ENCODE data around the gene SOX10. TPM values are rescaled to one million over a fixed set of nuclear protein-coding genes. Genes with fewer than 3 reads are reported as not detected.
A peak's percentile ranks its signal among the peaks of the same experiment; 100 is the strongest.

SOX10 gene
- total and polyA plus RNA-seq, 2 of the 13 experiments (the other 11 are each of a cell fraction or from before 2014, with no cell fraction given), result not detected

- in situ Hi-C loops (cut with HindIII; ENCODE audit: extremely low pct_ligation_motif_present, low pct_unique_long_range_greater_than_20kb), result no loop called here
- WGBS (ENCODE audit: low lambda C conversion rate), result 49% methylated on average over 15 of the region's 19 CpGs
- BruUV-seq (replicated peaks), result no TSS peak
- TF ChIP-seq TARDBP (CRISPR knock-in tag; IDR thresholded peaks at IDR 0.05), result no peak
- no peak for TF ChIP-seq FOXC1 (CRISPR knock-in tag; IDR thresholded peaks at IDR 0.05; ENCODE audit: borderline replicate concordance)
- no peak for TF ChIP-seq ARNTL (CRISPR knock-in tag; IDR thresholded peaks at IDR 0.05)
- no peak for TF ChIP-seq SETDB1 (CRISPR knock-in tag; IDR thresholded peaks at IDR 0.05; ENCODE audit: borderline replicate concordance)
- no peak for TF ChIP-seq PHF8 (CRISPR knock-in tag; IDR thresholded peaks at IDR 0.05)
- TF ChIP-seq MAFG (CRISPR knock-in tag; IDR thresholded peaks at IDR 0.05), result no peak
- TF ChIP-seq EHMT2 (IDR thresholded peaks at IDR 0.05; ENCODE audit: borderline replicate concordance, low read depth, low read length), result no peak
- TF ChIP-seq FUBP1 (CRISPR knock-in tag; IDR thresholded peaks at IDR 0.05; ENCODE audit: borderline replicate concordance), result no peak
- TF ChIP-seq PPARG (CRISPR knock-in tag; conservative IDR thresholded peaks at IDR 0.05), result no peak
- peak; percentile 63; the same call in 1 of the 2 replicates for TF ChIP-seq KLF6 (CRISPR knock-in tag; IDR thresholded peaks at IDR 0.05)
- TF ChIP-seq HIC2 (CRISPR knock-in tag; IDR thresholded peaks at IDR 0.05; ENCODE audit: low read depth), result no peak
- no peak for TF ChIP-seq FOXK1 (CRISPR knock-in tag; IDR thresholded peaks at IDR 0.05; ENCODE audit: borderline replicate concordance, low read depth)
- TF ChIP-seq IRF2 (CRISPR knock-in tag; IDR thresholded peaks at IDR 0.05), result 0 out of 2 replicates have a peak, but pooled peaks have one; percentile 42
- TF ChIP-seq RBAK (CRISPR knock-in tag; IDR thresholded peaks at IDR 0.05), result no peak
- TF ChIP-seq PATZ1 (CRISPR knock-in tag; IDR thresholded peaks at IDR 0.05), result peak; percentile 83
- TF ChIP-seq RXRB (CRISPR knock-in tag; IDR thresholded peaks at IDR 0.05; ENCODE audit: borderline replicate concordance), result peak; percentile 54; the same call in 1 of the 2 replicates
- peak; percentile 89 for TF ChIP-seq CEBPB (IDR thresholded peaks at IDR 0.05; ENCODE audit: borderline replicate concordance, low read depth, low read length)
- peak; percentile 24 for TF ChIP-seq YY1 (IDR thresholded peaks at IDR 0.05; ENCODE audit: insufficient read depth, insufficient replicate concordance, low read depth, low read length)
- 0 out of 2 replicates have a peak, but pooled peaks have one; percentile 27 for TF ChIP-seq MED1 (CRISPR knock-in tag; IDR thresholded peaks at IDR 0.05)
These were observed 48.5 kb upstream of the SOX10 start for GRCh38 chr22:38032681-38033521.

More at GRCh38 chr22:38032681-38033521, 48.5 kb upstream of the SOX10 start:
- no peak for FAIRE-seq
- POLR2A ChIA-PET, result no interaction called here
- Histone ChIP-seq H3K79me2 (ENCODE audit: insufficient read depth, low read length) (no peaks in the 10 kb centered on the region), H3K4me2 (ENCODE audit: low read depth, low read length) (no peak overlapping the region), H3K27me3 (ENCODE audit: control insufficient read depth in 1 of 2, insufficient read depth in 2 of 2, low read length in 2 of 2) (peaks cover 3 to 46% of the 10 kb centered on the region in 2 experiments; a peak in 3 of 5 replicates), H3K27ac (ENCODE audit: extremely low read length, insufficient read depth, low read length) (no peak overlapping the region), H3K36me3 (replicated peaks in 1 of 2; ENCODE audit: control insufficient read depth in 1 of 2, insufficient read depth in 2 of 2, low read length in 2 of 2) (no peaks in the 10 kb centered on the region), H2AFZ (ENCODE audit: low read length) (no peak overlapping the region), H3K4me3 (replicated peaks in 1 of 3; ENCODE audit: insufficient read depth in 1 of 3, low read depth in 2 of 3, low read length in 3 of 3) (no peak overlapping the region), H4K20me1 (ENCODE audit: insufficient read depth, low read length) (no peaks in the 10 kb centered on the region), H3K4me1 (ENCODE audit: insufficient read depth, low read length) (peaks cover 84% of the 10 kb centered on the region), H3K9me3 (ENCODE audit: low read length) (no peaks in the 10 kb centered on the region), H3K9ac (ENCODE audit: insufficient read depth, low read depth, low read length) (no peak overlapping the region)
- intact Hi-C loops (cut with micrococcal nuclease; ENCODE audit: unreplicated experiment), result no loop called here
- no peak for ATAC-seq
- peak; percentile 51 for DNase-seq (ENCODE audit: low spot score)
- CTCF ChIA-PET (ENCODE audit: low intra/inter-chr PET ratio, low total read pairs), result no interaction called here

Measured in HepG2 (cell line).